ENCODE results near the gene KDM5B. TPM values are rescaled to one million over a fixed set of nuclear protein-coding genes. Genes with fewer than 3 reads are reported as not detected.
A peak's percentile ranks its signal among the peaks of the same experiment; 100 is the strongest.

Gene KDM5B
- total RNA-seq, 1 experiment from 2014 or later = 62.7 TPM

- no peak for TF ChIP-seq CTCF (IDR thresholded peaks at IDR 0.05; ENCODE audit: insufficient read depth in 1 of 2, low read depth in 1 of 2, low read length in 1 of 2, severe bottlenecking in 1 of 2, unreplicated experiment in 1 of 2)
- ChIA-PET CTCF (no interaction called here), POLR2A (no interaction called here)
- Mint-ChIP-seq H3K9me3 (ENCODE audit: unreplicated experiment) (no peaks in the 10 kb centered on the region), H3K27me3 (ENCODE audit: insufficient read depth, unreplicated experiment) (peaks cover 3% of the 10 kb centered on the region), H3K27ac (ENCODE audit: unreplicated experiment) (no peak overlapping the region), H3K4me3 (ENCODE audit: unreplicated experiment) (no peak overlapping the region), H3K4me1 (ENCODE audit: low read depth, unreplicated experiment) (peaks cover 44% of the 10 kb centered on the region), H3K36me3 (ENCODE audit: insufficient read depth, unreplicated experiment) (peaks cover 22% of the 10 kb centered on the region)
- Histone ChIP-seq H3K36me3 (ENCODE audit: control insufficient read depth, insufficient read depth, low read length) (no peaks in the 10 kb centered on the region), H3K9me3 (no peaks in the 10 kb centered on the region), H3K4me3 (ENCODE audit: low read depth, low read length) (no peak overlapping the region), H3K27me3 (replicated peaks; ENCODE audit: control insufficient read depth, insufficient read depth, low read length) (no peaks in the 10 kb centered on the region), H3K4me1 (peaks cover 42% of the 10 kb centered on the region)
- no TSS peak for BruUV-seq (replicated peaks)
- no peak for DNase-seq
- intact Hi-C loops (cut with micrococcal nuclease; ENCODE audit: unreplicated experiment) = no loop called here
Observed at GRCh38 chr1:202815120-202815519, 6.9 kb upstream of the KDM5B start.

GRCh38 chr1:202812176-202813026 is 4.2 kb upstream of the KDM5B start:
- peak overlapping the region; percentile 89 for H3K4me3 Mint-ChIP-seq (ENCODE audit: unreplicated experiment)
- no TSS peak for BruUV-seq (replicated peaks)
- TF ChIP-seq CTCF (IDR thresholded peaks at IDR 0.05; ENCODE audit: insufficient read depth in 1 of 2, low read depth in 1 of 2, low read length in 1 of 2, severe bottlenecking in 1 of 2, unreplicated experiment in 1 of 2) = no peak
- Histone ChIP-seq H3K36me3 (ENCODE audit: control insufficient read depth, insufficient read depth, low read length) (no peaks in the 10 kb centered on the region), H3K9me3 (no peaks in the 10 kb centered on the region), H3K4me1 (peaks cover 28% of the 10 kb centered on the region), H3K4me3 (ENCODE audit: low read depth, low read length) (peak overlapping the region; percentile 62), H3K27me3 (replicated peaks; ENCODE audit: control insufficient read depth, insufficient read depth, low read length) (no peaks in the 10 kb centered on the region)
- ChIA-PET CTCF (no interaction called here), POLR2A (interaction anchor here (1.3 kb wide), 1 partner anchor 76 kb away, joined by 3 read pairs; no protein-coding TSS in a partner anchor)
- H3K36me3 Mint-ChIP-seq (ENCODE audit: insufficient read depth, unreplicated experiment) = peaks cover 19% of the 10 kb centered on the region
- intact Hi-C loops (cut with micrococcal nuclease; ENCODE audit: unreplicated experiment) = no loop called here
- peak; percentile 27 to 57 for DNase-seq
- H3K9me3 Mint-ChIP-seq (ENCODE audit: unreplicated experiment) = no peaks in the 10 kb centered on the region
- peak overlapping the region; percentile 72 for H3K27ac Mint-ChIP-seq (ENCODE audit: unreplicated experiment)
- no peaks in the 10 kb centered on the region for H3K27me3 Mint-ChIP-seq (ENCODE audit: insufficient read depth, unreplicated experiment)
- H3K4me1 Mint-ChIP-seq (ENCODE audit: low read depth, unreplicated experiment) = peaks cover 41% of the 10 kb centered on the region

GRCh38 chr1:202811296-202812175 is 3.3 kb upstream of the KDM5B start:
- no peaks in the 10 kb centered on the region for H3K9me3 Mint-ChIP-seq (ENCODE audit: unreplicated experiment)
- H3K4me1 Mint-ChIP-seq (ENCODE audit: low read depth, unreplicated experiment) = peaks cover 41% of the 10 kb centered on the region
- peak overlapping the region; percentile 62 for H3K4me3 ChIP-seq (ENCODE audit: low read depth, low read length)
- no peak for TF ChIP-seq CTCF (IDR thresholded peaks at IDR 0.05; ENCODE audit: insufficient read depth in 1 of 2, low read depth in 1 of 2, low read length in 1 of 2, severe bottlenecking in 1 of 2, unreplicated experiment in 1 of 2)
- intact Hi-C loops (cut with micrococcal nuclease; ENCODE audit: unreplicated experiment) = loop anchor here (1.0 kb wide), 1 partner anchor 41 kb away; no protein-coding TSS in a partner anchor
- peak in 1 of 2 experiments; percentile 34 for DNase-seq
- ChIA-PET POLR2A (interaction anchor here (1.1 to 1.4 kb wide), 3 partner anchors 10 to 77 kb away, joined by 3 to 9 read pairs (median 3); no protein-coding TSS in a partner anchor), CTCF (interaction anchor here (0.5 kb wide), 1 partner anchor 116 kb away, joined by 3 read pairs; the partner anchor contains the start of gene KLHL12)
- BruUV-seq (replicated peaks) = TSS peak; percentile 54
- no peaks in the 10 kb centered on the region for H3K36me3 ChIP-seq (ENCODE audit: control insufficient read depth, insufficient read depth, low read length)
- H3K4me3 Mint-ChIP-seq (ENCODE audit: unreplicated experiment) = peak overlapping the region; percentile 89
- peak overlapping the region; percentile 53 for H3K27ac Mint-ChIP-seq (ENCODE audit: unreplicated experiment)
- peaks cover 15% of the 10 kb centered on the region for H3K36me3 Mint-ChIP-seq (ENCODE audit: insufficient read depth, unreplicated experiment)
- peaks cover 28% of the 10 kb centered on the region for H3K4me1 ChIP-seq
- no peaks in the 10 kb centered on the region for H3K27me3 ChIP-seq (replicated peaks; ENCODE audit: control insufficient read depth, insufficient read depth, low read length)
- H3K9me3 ChIP-seq = no peaks in the 10 kb centered on the region
- no peaks in the 10 kb centered on the region for H3K27me3 Mint-ChIP-seq (ENCODE audit: insufficient read depth, unreplicated experiment)
